Peyer's patch (tissue), 4 donors: ENCODE results near the gene MACROH2A2. TPM values are rescaled to one million over a fixed set of nuclear protein-coding genes. Genes with fewer than 3 reads are reported as not detected.

ENCODE experiments used
- DNase-seq, 3 donors: peaks; one replicate each; pipeline ENCODE4 v3.0.0-alpha.2; 2017 to 2019
- H3K27ac ChIP-seq, 4 donors: fragments of 200-600 bp; sonication (generic); one replicate each; pipeline ENCODE4 v1.5.1; 2016 to 2019
- H3K27me3 ChIP-seq, 2 donors: fragments of 200-600 bp; sonication (generic); one replicate each; pipeline ENCODE4 v1.5.1; 2019
- H3K36me3 ChIP-seq, 3 donors: fragments of 200-600 bp; sonication (generic); one replicate each; pipeline ENCODE4 v1.5.1; 2016 to 2019
- H3K4me1 ChIP-seq, 4 donors: fragments of 200-600 bp; sonication (generic); one replicate each; pipeline ENCODE4 v1.5.1; 2016 to 2019
- H3K4me3 ChIP-seq, 4 donors: fragments of 200-600 bp; sonication (generic); 1 replicate in 3 of 4; 2 replicates in 1 of 4; pipeline ENCODE4 v1.5.1; 2016 to 2019; ENCODE audit warnings: mild to moderate bottlenecking in 1 of 4
- H3K9me3 ChIP-seq, 4 donors: fragments of 200-600 bp; sonication (generic); one replicate each; pipeline ENCODE4 v1.5.1; 2016 to 2019; ENCODE audit warnings: mild to moderate bottlenecking in 1 of 4
- CTCF ChIP-seq, 6 experiments: fragments of 450-650 bp in 4 of 6; fragments of 200-600 bp in 2 of 6; sonication (generic) in 1 of 6; IDR thresholded peaks; one replicate each; pipeline ENCODE4 v1.5.1; 2017 to 2019; ENCODE audit warnings: antibody characterized with exemption in 6 of 6, mild to moderate bottlenecking in 3 of 6, moderate library complexity in 1 of 6
- POLR2A ChIP-seq, 2 donors: fragments of 450-650 bp; IDR thresholded peaks; one replicate each; pipeline ENCODE4 v1.5.1; 2017; ENCODE audit warnings: antibody characterized with exemption in 2 of 2, mild to moderate bottlenecking in 2 of 2, moderate library complexity in 2 of 2
- total RNA-seq, 4 donors: library from RNA; depleted of rRNA; stranded (reverse); fragments of >200 nt; gene quantifications; one replicate each; pipeline ENCODE4 v1.1.0, GENCODE V29; 2016

MACROH2A2 gene
- total RNA-seq, 4 donors from 2014 or later: 10.4 to 18.2 (median 13.6) TPM

GRCh38 chr10:70060389-70060788, 7.7 kb downstream of the MACROH2A2 start:
- no peaks in the 10 kb centered on the region for H3K27me3 ChIP-seq
- no peak overlapping the region for H3K4me3 ChIP-seq
- TF ChIP-seq POLR2A (IDR thresholded peaks at IDR 0.05) (no peak), CTCF (IDR thresholded peaks at IDR 0.05) (no peak)
- H3K9me3 ChIP-seq: no peaks in the 10 kb centered on the region
- no peaks in the 10 kb centered on the region for H3K36me3 ChIP-seq
- no peaks in the 10 kb centered on the region for H3K4me1 ChIP-seq
- H3K27ac ChIP-seq: no peak overlapping the region
- no peak for DNase-seq

- no peak for DNase-seq
- Histone ChIP-seq H3K27ac (no peak overlapping the region), H3K4me1 (no peaks in the 10 kb centered on the region), H3K27me3 (no peaks in the 10 kb centered on the region), H3K9me3 (no peaks in the 10 kb centered on the region), H3K36me3 (no peaks in the 10 kb centered on the region), H3K4me3 (no peak overlapping the region)
- no peak for TF ChIP-seq POLR2A (IDR thresholded peaks at IDR 0.05)
- no peak for TF ChIP-seq CTCF (IDR thresholded peaks at IDR 0.05)
These were observed 10.9 kb downstream of the MACROH2A2 start for GRCh38 chr10:70063418-70064098.

GRCh38 chr10:70064486-70064885, 11.8 kb downstream of the MACROH2A2 start:
- Histone ChIP-seq H3K4me3 (no peak overlapping the region), H3K27ac (no peak overlapping the region), H3K4me1 (no peaks in the 10 kb centered on the region), H3K36me3 (no peaks in the 10 kb centered on the region), H3K9me3 (no peaks in the 10 kb centered on the region), H3K27me3 (no peaks in the 10 kb centered on the region)
- DNase-seq: no peak
- TF ChIP-seq CTCF (IDR thresholded peaks at IDR 0.05) (no peak), POLR2A (IDR thresholded peaks at IDR 0.05) (no peak)

- no peaks in the 10 kb centered on the region for H3K36me3 ChIP-seq
- no peaks in the 10 kb centered on the region for H3K27me3 ChIP-seq
- no peaks in the 10 kb centered on the region for H3K9me3 ChIP-seq
- H3K27ac ChIP-seq: no peak overlapping the region
- DNase-seq: no peak
- no peak overlapping the region for H3K4me3 ChIP-seq
- no peaks in the 10 kb centered on the region for H3K4me1 ChIP-seq
- TF ChIP-seq CTCF (IDR thresholded peaks at IDR 0.05): no peak
- no peak for TF ChIP-seq POLR2A (IDR thresholded peaks at IDR 0.05)
These were observed 13.5 kb downstream of the MACROH2A2 start for GRCh38 chr10:70066190-70066589.

- H3K9me3 ChIP-seq: no peaks in the 10 kb centered on the region
- no peaks in the 10 kb centered on the region for H3K27me3 ChIP-seq
- no peak overlapping the region for H3K27ac ChIP-seq
- H3K36me3 ChIP-seq: no peaks in the 10 kb centered on the region
- DNase-seq: no peak
- no peak overlapping the region for H3K4me3 ChIP-seq
- H3K4me1 ChIP-seq: no peaks in the 10 kb centered on the region
- TF ChIP-seq POLR2A (IDR thresholded peaks at IDR 0.05) (no peak), CTCF (IDR thresholded peaks at IDR 0.05) (no peak)
These were observed 14.9 kb downstream of the MACROH2A2 start for GRCh38 chr10:70067586-70067985.

- H3K9me3 ChIP-seq: no peaks in the 10 kb centered on the region
- no peaks in the 10 kb centered on the region for H3K27me3 ChIP-seq
- no peak overlapping the region for H3K27ac ChIP-seq
- TF ChIP-seq CTCF (IDR thresholded peaks at IDR 0.05): no peak
- TF ChIP-seq POLR2A (IDR thresholded peaks at IDR 0.05): no peak
- no peak overlapping the region for H3K4me3 ChIP-seq
- no peaks in the 10 kb centered on the region for H3K36me3 ChIP-seq
- no peak for DNase-seq
- H3K4me1 ChIP-seq: no peaks in the 10 kb centered on the region
These were observed 16.3 kb downstream of the MACROH2A2 start for GRCh38 chr10:70068925-70069324.
